Kidney (tissue), 14 donors: ENCODE measurements around the gene CMYA5. TPM values are rescaled to one million over a fixed set of nuclear protein-coding genes. Genes with fewer than 3 reads are reported as not detected.

ENCODE experiments used
- DNase-seq, 5 donors: peaks; one replicate each; pipeline ENCODE4 v3.0.0-alpha.2; 2013 to 2020
- FAIRE-seq: peaks from 2 replicates; lab custom pipeline; 2012; peaks lifted over from hg19 to GRCh38; lab: Jason Lieb, UNC
- H3K27ac ChIP-seq, 2 donors: one replicate each; pipeline ENCODE4 v1.7.0; 2013; ENCODE audit warnings: low read depth in 2 of 2, low read length in 2 of 2, inconsistent platforms in 1 of 2
- H3K27me3 ChIP-seq: one replicate; pipeline ENCODE4 v1.7.1; 2013; ENCODE audit warnings: low read length, inconsistent platforms; ENCODE audit not compliant: control insufficient read depth, insufficient read depth
- H3K36me3 ChIP-seq, 3 donors: one replicate each; pipeline versions ENCODE4 v1.7.0 to v1.7.1; 2013; ENCODE audit warnings: low read length in 3 of 3, control low read depth in 1 of 3, inconsistent platforms in 1 of 3; ENCODE audit not compliant: insufficient read depth in 3 of 3, control insufficient read depth in 2 of 3
- H3K4me1 ChIP-seq, 3 donors: one replicate each; pipeline versions ENCODE4 v1.7.0 to v1.7.1; 2013; ENCODE audit warnings: low read length in 3 of 3, inconsistent platforms in 1 of 3, low read depth in 1 of 3; ENCODE audit not compliant: control insufficient read depth in 2 of 3, insufficient read depth in 2 of 3
- H3K4me3 ChIP-seq, 3 donors: one replicate each; pipeline versions ENCODE4 v1.7.0 to v1.8.1; 2013; ENCODE audit warnings: low read length in 3 of 3, control low read depth in 1 of 3, inconsistent platforms in 1 of 3
- H3K9ac ChIP-seq, 3 donors: one replicate each; pipeline versions ENCODE4 v1.7.0 to v1.7.1; 2013; ENCODE audit warnings: low read length in 3 of 3, control low read depth in 1 of 3, inconsistent platforms in 1 of 3
- H3K9me3 ChIP-seq, 3 donors: one replicate each; pipeline versions ENCODE4 v1.7.0 to v1.7.1; 2013; ENCODE audit warnings: low read length in 3 of 3, control low read depth in 1 of 3, inconsistent platforms in 1 of 3; ENCODE audit not compliant: control insufficient read depth in 2 of 3, insufficient read depth in 1 of 3
- intact Hi-C: fragments of 100-400 bp; cut with DNase I; formaldehyde crosslinking; loops from one replicate; pipeline ENCODE4 v1.11.1; 2022
- polyA plus RNA-seq: library from polyadenylated mRNA; stranded (reverse); fragments of 350-450 nt; fragmentation: Illumina TruSeq; extraction: RNeasy Lipid Tissue Mini Kit (QIAGEN cat#74804); gene quantifications from one replicate; pipeline ENCODE4 v1.2.3, GENCODE V29; 2014; ENCODE audit warnings: low read depth, low replicate concordance; ENCODE audit not compliant: insufficient read depth
- total RNA-seq: library from RNA; stranded (reverse); fragmentation: NEBNext Ultra II Directional; extraction: Animal tissue kit (Norgen Biotek cat#: 25700); gene quantifications from one replicate; pipeline ENCODE4 v1.2.1, GENCODE V29; 2021
- TF ChIP-seq, protein P1 (sequence below): IDR thresholded peaks from 3 replicates; pipeline ENCODE4 v1.5.1; 2012; ENCODE audit warnings: mild to moderate bottlenecking, moderate library complexity, borderline replicate concordance; ENCODE audit not compliant: insufficient read depth; ENCODE audit errors: extremely low read depth
- donor health status: control.
- donor health status: control.
- donor health status: control.
- donor health status: control.
- donor health status: control.
- donor health status: DM: yes; HTN: yes; CAD: no.
- donor health status: Normal renal cell carcinoma (clear cell type).

The CMYA5 gene
- total and polyA plus RNA-seq, 2 donors from 2014 or later: 6.1 to 6.5 TPM

DNA sequence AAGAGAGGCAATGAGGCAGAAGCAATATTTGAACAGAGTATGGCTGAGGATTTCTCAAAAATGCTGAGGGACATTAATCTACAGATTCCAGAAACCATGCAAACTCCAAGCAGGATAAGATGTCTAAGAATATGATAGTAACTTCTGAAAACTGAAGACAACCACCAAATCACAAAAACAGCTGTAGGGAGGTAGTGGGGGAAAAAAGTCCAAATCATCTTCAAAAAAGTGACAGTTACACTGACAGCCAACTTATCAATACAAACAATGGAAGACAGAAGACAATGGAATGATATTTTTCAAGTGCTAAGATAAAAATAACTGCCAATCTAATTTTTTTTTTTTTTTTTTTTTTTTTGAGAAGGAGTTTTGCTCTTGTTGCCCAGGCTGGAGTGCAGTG, 30.5 kb downstream of the CMYA5 start:
- FAIRE-seq (no peak), DNase-seq (no peak)
- H3K9ac ChIP-seq: no peak overlapping the region
- intact Hi-C loops: no loop called here
- no peak overlapping the region for H3K4me3 ChIP-seq
- TF ChIP-seq, protein P1, sequence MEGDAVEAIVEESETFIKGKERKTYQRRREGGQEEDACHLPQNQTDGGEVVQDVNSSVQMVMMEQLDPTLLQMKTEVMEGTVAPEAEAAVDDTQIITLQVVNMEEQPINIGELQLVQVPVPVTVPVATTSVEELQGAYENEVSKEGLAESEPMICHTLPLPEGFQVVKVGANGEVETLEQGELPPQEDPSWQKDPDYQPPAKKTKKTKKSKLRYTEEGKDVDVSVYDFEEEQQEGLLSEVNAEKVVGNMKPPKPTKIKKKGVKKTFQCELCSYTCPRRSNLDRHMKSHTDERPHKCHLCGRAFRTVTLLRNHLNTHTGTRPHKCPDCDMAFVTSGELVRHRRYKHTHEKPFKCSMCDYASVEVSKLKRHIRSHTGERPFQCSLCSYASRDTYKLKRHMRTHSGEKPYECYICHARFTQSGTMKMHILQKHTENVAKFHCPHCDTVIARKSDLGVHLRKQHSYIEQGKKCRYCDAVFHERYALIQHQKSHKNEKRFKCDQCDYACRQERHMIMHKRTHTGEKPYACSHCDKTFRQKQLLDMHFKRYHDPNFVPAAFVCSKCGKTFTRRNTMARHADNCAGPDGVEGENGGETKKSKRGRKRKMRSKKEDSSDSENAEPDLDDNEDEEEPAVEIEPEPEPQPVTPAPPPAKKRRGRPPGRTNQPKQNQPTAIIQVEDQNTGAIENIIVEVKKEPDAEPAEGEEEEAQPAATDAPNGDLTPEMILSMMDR: no peak
- no peaks in the 10 kb centered on the region for H3K27me3 ChIP-seq
- H3K9me3 ChIP-seq: peaks cover 0 to 9% (median 0%) of the 10 kb centered on the region in 3 donors
- H3K27ac ChIP-seq: no peak overlapping the region
- no peaks in the 10 kb centered on the region for H3K4me1 ChIP-seq
- no peaks in the 10 kb centered on the region for H3K36me3 ChIP-seq

DNA sequence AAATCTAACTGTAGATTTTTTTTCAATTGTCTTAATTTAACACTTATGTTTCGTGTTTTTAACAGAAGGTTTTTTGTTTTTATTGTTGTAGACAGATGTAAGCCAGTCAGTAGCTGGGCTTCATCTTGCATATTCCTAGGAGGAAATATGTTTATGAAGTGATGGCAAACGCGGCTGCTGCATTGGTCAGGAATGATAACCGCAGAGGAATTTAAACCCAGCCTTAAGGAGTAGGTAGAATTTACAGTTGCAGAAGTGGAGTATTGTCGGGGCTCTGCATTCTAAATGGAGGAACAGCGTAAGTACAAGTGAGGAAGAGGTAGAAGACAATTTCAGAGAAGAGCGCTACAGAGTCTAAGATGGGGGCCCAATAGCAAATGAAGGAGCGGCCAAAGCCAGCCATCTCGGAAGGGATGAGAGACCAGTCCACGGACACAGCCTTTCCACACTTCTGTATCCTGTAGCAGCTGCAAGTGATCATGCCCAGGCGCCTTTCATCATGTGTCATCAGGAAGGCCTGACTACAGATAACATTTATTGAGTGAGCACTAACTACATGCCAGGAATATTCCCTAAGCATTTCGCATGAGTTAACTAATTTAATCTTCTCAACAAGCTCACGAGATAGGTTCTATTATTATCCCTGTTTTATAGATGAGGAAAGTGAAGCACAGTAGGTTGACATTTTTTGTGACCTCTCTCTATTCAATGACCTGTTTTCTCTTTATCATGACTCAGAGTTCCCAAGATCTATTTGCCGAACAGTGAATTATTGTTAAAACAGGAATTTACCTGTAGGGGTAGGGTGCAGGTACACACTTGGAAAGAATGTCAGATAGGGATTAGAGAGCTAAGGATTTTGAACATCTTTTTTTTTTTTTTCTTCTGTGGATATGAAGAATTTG, 38.1 kb downstream of the CMYA5 start:
- Histone ChIP-seq H3K36me3 (no peaks in the 10 kb centered on the region), H3K9me3 (no peaks in the 10 kb centered on the region), H3K27me3 (no peaks in the 10 kb centered on the region), H3K4me3 (no peak overlapping the region), H3K27ac (no peak overlapping the region), H3K9ac (no peak overlapping the region), H3K4me1 (no peaks in the 10 kb centered on the region)
- intact Hi-C loops: no loop called here
- FAIRE-seq: no peak
- TF ChIP-seq, protein P1: no peak
- DNase-seq: no peak

DNA sequence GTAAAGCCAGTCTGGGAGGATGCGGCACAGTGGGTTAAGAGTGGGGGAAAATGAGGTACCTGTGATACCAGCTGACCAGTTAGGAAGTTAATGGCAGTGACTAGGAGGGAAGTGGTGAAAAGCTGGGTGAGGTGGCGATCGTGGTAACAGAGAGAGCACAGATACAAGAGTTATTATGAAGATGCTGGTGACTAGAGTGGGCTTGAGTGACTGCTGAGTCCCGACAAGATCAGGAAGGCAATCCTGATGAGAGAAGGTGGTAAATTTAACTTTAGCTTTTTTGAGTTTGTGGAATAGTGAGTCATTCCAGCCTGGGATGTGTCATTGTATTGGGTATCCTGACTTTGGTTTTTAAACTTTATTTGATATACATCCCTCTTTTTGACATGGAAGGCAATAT, 38.8 kb downstream of the CMYA5 start:
- no peaks in the 10 kb centered on the region for H3K4me1 ChIP-seq
- DNase-seq: no peak
- H3K9me3 ChIP-seq: no peaks in the 10 kb centered on the region
- H3K27ac ChIP-seq: no peak overlapping the region
- TF ChIP-seq, protein P1: no peak
- H3K9ac ChIP-seq: no peak overlapping the region
- H3K36me3 ChIP-seq: no peaks in the 10 kb centered on the region
- H3K27me3 ChIP-seq: no peaks in the 10 kb centered on the region
- no peak for FAIRE-seq
- intact Hi-C loops: no loop called here
- no peak overlapping the region for H3K4me3 ChIP-seq
